ENCODE data around the gene TLCD3A. TPM values are rescaled to one million over a fixed set of nuclear protein-coding genes. Genes with fewer than 3 reads are reported as not detected.

TLCD3A gene
- total and polyA plus RNA-seq, 2 of the 4 experiments (the other 2 are of a cell fraction), result 15.2 to 35.0 TPM

DNA sequence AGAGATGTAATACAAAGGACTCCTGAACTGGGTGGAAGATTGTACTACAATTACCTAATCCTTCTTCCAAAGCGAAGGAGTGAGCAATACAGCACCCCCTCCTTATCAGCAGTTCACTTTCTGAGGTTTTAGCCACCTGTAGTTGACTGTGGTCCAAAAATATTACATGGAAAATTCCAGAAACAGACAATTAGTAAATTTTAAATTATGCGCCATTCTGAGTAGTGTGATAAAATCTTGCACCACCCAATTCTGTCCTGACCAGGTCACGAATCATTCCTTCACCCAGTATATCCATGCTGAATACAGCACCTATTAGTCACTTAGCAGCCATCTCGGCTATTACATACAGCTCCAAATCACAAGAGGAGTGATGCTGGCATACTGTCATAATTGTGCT, 41.0 kb upstream of the TLCD3A start:
- H2AK9ac ChIP-seq (replicated peaks; ENCODE audit: low read depth, low read length, poor library complexity), result peak overlapping the region; percentile 2
- peak overlapping the region; percentile 91 for H3K14ac ChIP-seq (replicated peaks; ENCODE audit: low read depth, low read length)
- H2BK120ac ChIP-seq (ENCODE audit: low read depth, low read length), result peak overlapping the region; percentile 97
- no peaks in the 10 kb centered on the region for H3K27me3 ChIP-seq (ENCODE audit: control insufficient read depth, insufficient read depth, low read length)
- no CpG with 5 or more reads among the region's 4 CpGs for WGBS, 2 experiments (ENCODE audit: extremely low coverage in 2 of 2, insufficient read length in 1 of 2)
- H3K9me1 ChIP-seq (ENCODE audit: insufficient read depth, low read length), result peaks cover 24% of the 10 kb centered on the region
- no TSS peak for BruUV-seq (replicated peaks)
- no peak overlapping the region for H3K4me3 ChIP-seq (ENCODE audit: insufficient read depth, low read depth, low read length)
- TF ChIP-seq RAD21 (IDR thresholded peaks at IDR 0.05; ENCODE audit: low read length) (no peak), SMC3 (IDR thresholded peaks at IDR 0.05; ENCODE audit: low read depth, low read length) (no peak), RCOR1 (IDR thresholded peaks at IDR 0.05; ENCODE audit: insufficient replicate concordance, low read length) (no peak), CHD1 (IDR thresholded peaks at IDR 0.05; ENCODE audit: low read depth, low read length) (no peak), MXI1 (IDR thresholded peaks at IDR 0.05; ENCODE audit: borderline replicate concordance, low read depth, low read length) (no peak), BHLHE40 (IDR thresholded peaks at IDR 0.05; ENCODE audit: low read depth, low read length) (peak; percentile 37; the same call in 1 of the 2 replicates), CEBPB (IDR thresholded peaks at IDR 0.05; ENCODE audit: low read depth, low read length) (peak; percentile 12; the same call in 1 of the 2 replicates), ELK1 (IDR thresholded peaks at IDR 0.05; ENCODE audit: borderline replicate concordance, low read depth, low read length) (no peak), FOS (IDR thresholded peaks at IDR 0.05; ENCODE audit: low read depth, low read length) (no peak), RFX5 (IDR thresholded peaks at IDR 0.05; ENCODE audit: low read depth, low read length) (no peak), NFE2L2 (IDR thresholded peaks at IDR 0.05; ENCODE audit: low read depth, low read length) (no peak), MAFK (IDR thresholded peaks at IDR 0.05; ENCODE audit: low read depth, low read length) (no peak)
- TF ChIP-seq, protein P1, sequence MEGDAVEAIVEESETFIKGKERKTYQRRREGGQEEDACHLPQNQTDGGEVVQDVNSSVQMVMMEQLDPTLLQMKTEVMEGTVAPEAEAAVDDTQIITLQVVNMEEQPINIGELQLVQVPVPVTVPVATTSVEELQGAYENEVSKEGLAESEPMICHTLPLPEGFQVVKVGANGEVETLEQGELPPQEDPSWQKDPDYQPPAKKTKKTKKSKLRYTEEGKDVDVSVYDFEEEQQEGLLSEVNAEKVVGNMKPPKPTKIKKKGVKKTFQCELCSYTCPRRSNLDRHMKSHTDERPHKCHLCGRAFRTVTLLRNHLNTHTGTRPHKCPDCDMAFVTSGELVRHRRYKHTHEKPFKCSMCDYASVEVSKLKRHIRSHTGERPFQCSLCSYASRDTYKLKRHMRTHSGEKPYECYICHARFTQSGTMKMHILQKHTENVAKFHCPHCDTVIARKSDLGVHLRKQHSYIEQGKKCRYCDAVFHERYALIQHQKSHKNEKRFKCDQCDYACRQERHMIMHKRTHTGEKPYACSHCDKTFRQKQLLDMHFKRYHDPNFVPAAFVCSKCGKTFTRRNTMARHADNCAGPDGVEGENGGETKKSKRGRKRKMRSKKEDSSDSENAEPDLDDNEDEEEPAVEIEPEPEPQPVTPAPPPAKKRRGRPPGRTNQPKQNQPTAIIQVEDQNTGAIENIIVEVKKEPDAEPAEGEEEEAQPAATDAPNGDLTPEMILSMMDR (conservative IDR thresholded peaks at IDR 0.05; ENCODE audit: low read depth, low read length), result no peak
- peak overlapping the region; percentile 4; the same call in 1 of the 2 replicates for H3K9ac ChIP-seq (ENCODE audit: low read depth, low read length)
- peak overlapping the region; percentile 48 to 80 for H4K8ac ChIP-seq (ENCODE audit: low read depth in 2 of 2, low read length in 2 of 2)
- peak overlapping the region; percentile 43; the same call in 1 of the 2 replicates for H4K5ac ChIP-seq (ENCODE audit: low read depth, low read length)
- peaks cover 17% of the 10 kb centered on the region for H3K36me3 ChIP-seq (ENCODE audit: control insufficient read depth, insufficient read depth, low read length)
- H4K91ac ChIP-seq (ENCODE audit: insufficient read depth, low read depth, low read length), result peak overlapping the region; percentile 93
- H3K4me1 ChIP-seq (ENCODE audit: control insufficient read depth, insufficient read depth, low read length), result peaks cover 20% of the 10 kb centered on the region
- ChIA-PET POLR2A (ENCODE audit: unreplicated experiment) (no interaction called here), CTCF (interaction anchor here (0.7 to 1.7 kb wide), 2 partner anchors 160 to 279 kb away, joined by 3 to 13 read pairs; no protein-coding TSS in a partner anchor)
- H3K56ac ChIP-seq (ENCODE audit: extremely low read depth, insufficient read depth, low read length), result peak overlapping the region; percentile 56; the same call in 1 of the 2 replicates
- intact Hi-C loops (cut with micrococcal nuclease), result loop anchor here (5.0 kb wide), 1 partner anchor 144 kb away; no protein-coding TSS in a partner anchor
- no peak overlapping the region; the same call in 1 of the 2 replicates for H3K27ac ChIP-seq (ENCODE audit: insufficient read depth, low read length)
- no peak overlapping the region for H2AFZ ChIP-seq (replicated peaks; ENCODE audit: low read length, poor library complexity)
- 0 out of 2 replicates have a peak, but pooled peaks cover 5% of the 10 kb centered on the region for H4K20me1 ChIP-seq (ENCODE audit: insufficient read depth, low read length)
- peak overlapping the region; percentile 79 for H3K4ac ChIP-seq (ENCODE audit: low read depth, low read length)
- peak; percentile 76 for DNase-seq
- H2AK5ac ChIP-seq (ENCODE audit: low read depth, low read length), result peak overlapping the region; percentile 57; the same call in 1 of the 2 replicates
- H3K9me3 ChIP-seq (ENCODE audit: control insufficient read depth, insufficient read depth, low read length), result no peaks in the 10 kb centered on the region
- H3K4me2 ChIP-seq (ENCODE audit: low read depth, low read length), result peak overlapping the region; percentile 18; the same call in 1 of the 2 replicates
- H3K18ac ChIP-seq (ENCODE audit: low read depth, low read length), result peak overlapping the region; percentile 85; the same call in 1 of the 2 replicates
- in situ Hi-C loops (cut with MboI; ENCODE audit: low sequenced_read_pairs), result no loop called here
- peak overlapping the region; percentile 68 for H2BK5ac ChIP-seq (ENCODE audit: low read depth, low read length, poor library complexity, severe bottlenecking)
- H2BK20ac ChIP-seq (ENCODE audit: low read depth, low read length), result peak overlapping the region; percentile 67
- peak; percentile 31 for ATAC-seq (ENCODE audit: low read depth)
- peak overlapping the region; percentile 89 for H3K23ac ChIP-seq (ENCODE audit: low read depth, low read length)
- dilution Hi-C loops (cut with HindIII; ENCODE audit: low sequenced_read_pairs, unreplicated experiment), result no loop called here
- peak overlapping the region; percentile 88 for H2BK15ac ChIP-seq (ENCODE audit: low read depth, low read length)
- peaks cover 25 to 47% of the 10 kb centered on the region in 2 experiments for H3K79me1 ChIP-seq (ENCODE audit: low read depth in 1 of 2, low read length in 2 of 2)
